ENCODE measurements around the gene TMEM245. TPM values are rescaled to one million over a fixed set of nuclear protein-coding genes. Genes with fewer than 3 reads are reported as not detected.

Gene TMEM245
- total RNA-seq, 1 donor from 2014 or later = 92.1 TPM

DNA sequence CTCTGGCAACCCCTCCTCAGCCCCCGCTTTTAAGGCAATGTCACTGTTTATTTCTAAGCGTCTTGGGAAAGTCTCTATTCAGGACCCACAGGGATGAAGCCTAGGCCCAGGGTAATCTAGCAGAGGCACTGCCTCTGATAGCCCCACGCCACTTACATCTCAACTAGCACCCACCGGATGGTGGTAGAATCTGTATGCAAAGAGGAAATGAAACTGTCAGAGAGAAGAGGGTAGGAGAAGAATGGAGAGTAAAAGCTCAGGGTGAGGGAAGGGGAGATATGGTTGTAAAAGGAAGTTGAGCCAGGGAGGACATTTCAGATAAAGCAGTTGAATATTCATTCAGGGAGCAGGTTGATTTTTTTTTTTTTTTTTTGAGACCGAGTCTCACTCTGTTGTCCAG is 44.3 kb upstream of the TMEM245 start:
- intact Hi-C loops (cut with DNase I) = no loop called here
- ATAC-seq (no peak), DNase-seq (no peak)
- Histone ChIP-seq H3K4me3 (no peak overlapping the region), H3K4me1 (no peaks in the 10 kb centered on the region), H3K36me3 (no peaks in the 10 kb centered on the region), H3K9me3 (no peaks in the 10 kb centered on the region), H3K27me3 (peaks cover 14% of the 10 kb centered on the region), H3K27ac (no peak overlapping the region)
- TF ChIP-seq, protein P1, sequence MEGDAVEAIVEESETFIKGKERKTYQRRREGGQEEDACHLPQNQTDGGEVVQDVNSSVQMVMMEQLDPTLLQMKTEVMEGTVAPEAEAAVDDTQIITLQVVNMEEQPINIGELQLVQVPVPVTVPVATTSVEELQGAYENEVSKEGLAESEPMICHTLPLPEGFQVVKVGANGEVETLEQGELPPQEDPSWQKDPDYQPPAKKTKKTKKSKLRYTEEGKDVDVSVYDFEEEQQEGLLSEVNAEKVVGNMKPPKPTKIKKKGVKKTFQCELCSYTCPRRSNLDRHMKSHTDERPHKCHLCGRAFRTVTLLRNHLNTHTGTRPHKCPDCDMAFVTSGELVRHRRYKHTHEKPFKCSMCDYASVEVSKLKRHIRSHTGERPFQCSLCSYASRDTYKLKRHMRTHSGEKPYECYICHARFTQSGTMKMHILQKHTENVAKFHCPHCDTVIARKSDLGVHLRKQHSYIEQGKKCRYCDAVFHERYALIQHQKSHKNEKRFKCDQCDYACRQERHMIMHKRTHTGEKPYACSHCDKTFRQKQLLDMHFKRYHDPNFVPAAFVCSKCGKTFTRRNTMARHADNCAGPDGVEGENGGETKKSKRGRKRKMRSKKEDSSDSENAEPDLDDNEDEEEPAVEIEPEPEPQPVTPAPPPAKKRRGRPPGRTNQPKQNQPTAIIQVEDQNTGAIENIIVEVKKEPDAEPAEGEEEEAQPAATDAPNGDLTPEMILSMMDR (IDR thresholded peaks at IDR 0.05) = no peak

DNA sequence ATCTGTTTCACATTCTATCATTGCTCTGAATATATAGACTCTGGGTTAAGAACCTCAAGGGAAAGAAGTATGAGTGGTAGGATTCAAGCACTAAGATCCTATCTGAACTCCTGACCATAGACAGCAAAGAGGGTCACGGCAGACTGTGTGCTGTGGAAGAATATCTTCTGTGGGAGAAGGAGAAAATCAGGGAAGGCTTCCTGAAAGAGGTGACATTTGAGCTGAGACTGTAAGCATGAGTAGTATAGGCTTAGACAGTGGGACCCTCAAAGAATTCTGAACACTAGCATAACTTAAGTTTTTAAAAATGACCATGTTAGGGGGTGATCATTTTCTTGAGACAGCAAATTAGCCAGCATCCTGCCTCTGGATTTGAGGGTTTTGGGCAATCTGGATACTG is 43.4 kb upstream of the TMEM245 start:
- H3K4me3 ChIP-seq = no peak overlapping the region
- intact Hi-C loops (cut with DNase I) = no loop called here

DNA sequence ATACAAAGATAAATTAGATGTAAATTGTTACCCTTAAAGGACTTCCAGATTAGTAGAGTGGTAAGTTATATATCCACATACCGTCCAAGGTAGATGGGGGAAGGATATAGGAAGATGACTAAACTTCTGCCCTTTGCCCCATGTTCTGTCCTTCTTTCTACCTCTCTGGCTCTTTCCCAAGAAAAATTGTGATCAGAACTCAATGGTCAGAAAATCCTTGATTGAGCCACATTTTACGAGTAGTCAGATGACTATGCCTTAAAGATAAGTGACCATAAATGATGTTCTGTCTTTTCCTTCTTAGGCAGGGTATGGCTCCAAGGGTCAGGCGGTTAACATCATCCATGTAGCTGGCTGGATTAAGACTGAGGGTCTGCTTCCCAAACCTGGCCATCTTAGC is 42.9 kb upstream of the TMEM245 start:
- Histone ChIP-seq H3K4me1 (no peaks in the 10 kb centered on the region), H3K4me3 (no peak overlapping the region), H3K36me3 (no peaks in the 10 kb centered on the region), H3K9me3 (no peaks in the 10 kb centered on the region), H3K27ac (no peak overlapping the region), H3K27me3 (peaks cover 5% of the 10 kb centered on the region)
- DNase-seq (no peak), ATAC-seq (no peak)
- intact Hi-C loops (cut with DNase I) = no loop called here
- TF ChIP-seq, protein P1 (IDR thresholded peaks at IDR 0.05) = no peak

More for the DNA sequence above, 43.4 kb upstream of the TMEM245 start:
- H3K27me3 ChIP-seq = peaks cover 11% of the 10 kb centered on the region
- DNase-seq (no peak), ATAC-seq (no peak)
- no peaks in the 10 kb centered on the region for H3K36me3 ChIP-seq
- no peak overlapping the region for H3K27ac ChIP-seq
- H3K9me3 ChIP-seq = no peaks in the 10 kb centered on the region
- TF ChIP-seq, protein P1 (IDR thresholded peaks at IDR 0.05) = no peak
- no peaks in the 10 kb centered on the region for H3K4me1 ChIP-seq

DNA sequence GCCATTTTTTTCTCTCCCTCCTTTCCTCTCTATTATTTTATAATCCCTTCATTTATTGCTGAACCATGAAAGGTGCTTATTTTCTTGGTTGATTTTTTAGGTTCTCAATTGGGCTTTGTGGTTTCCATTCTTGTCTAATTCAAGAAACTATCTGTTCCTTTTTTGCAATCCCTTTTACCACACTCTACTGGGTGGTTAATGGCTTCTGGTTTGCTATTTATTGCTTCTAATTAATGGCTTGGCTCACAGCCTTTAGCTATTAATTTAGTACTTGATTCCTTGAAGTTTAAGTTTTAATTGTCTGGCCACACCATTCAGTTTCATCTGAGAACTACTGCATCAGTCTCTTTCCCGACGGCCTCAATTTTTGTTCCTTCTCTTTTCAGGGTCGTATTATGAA is 41.7 kb upstream of the TMEM245 start:
- H3K9me3 ChIP-seq = no peaks in the 10 kb centered on the region
- no peak overlapping the region for H3K4me3 ChIP-seq
- H3K27me3 ChIP-seq = no peaks in the 10 kb centered on the region
- TF ChIP-seq, protein P1 (IDR thresholded peaks at IDR 0.05) = no peak
- ATAC-seq (no peak), DNase-seq (no peak)
- H3K27ac ChIP-seq = no peak overlapping the region
- H3K4me1 ChIP-seq = no peaks in the 10 kb centered on the region
- no peaks in the 10 kb centered on the region for H3K36me3 ChIP-seq
- intact Hi-C loops (cut with DNase I) = no loop called here

DNA sequence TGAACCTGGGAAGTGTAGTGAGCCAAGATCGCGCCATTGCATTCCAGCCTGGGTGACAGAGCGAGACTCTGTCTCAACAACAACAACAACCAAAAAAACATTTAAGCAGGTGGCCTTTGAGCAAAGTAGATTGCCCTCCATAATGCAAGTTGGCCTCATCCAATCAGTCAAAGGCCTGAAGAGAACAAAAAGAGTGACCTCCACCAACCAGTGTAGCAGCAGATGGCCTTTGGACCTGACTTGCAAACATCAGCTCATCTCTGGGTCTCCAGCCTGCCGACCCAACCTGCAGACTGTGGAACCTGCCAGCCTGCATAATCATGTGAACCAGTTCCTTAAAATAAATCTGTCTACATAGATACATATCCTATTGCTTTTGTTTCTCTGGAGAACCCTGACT is 39.8 kb upstream of the TMEM245 start:
- H3K27ac ChIP-seq = no peak overlapping the region
- intact Hi-C loops (cut with DNase I) = no loop called here

More for the DNA sequence above, 39.8 kb upstream of the TMEM245 start:
- no peak for DNase-seq
- no peak overlapping the region for H3K4me3 ChIP-seq
- TF ChIP-seq, protein P1 (IDR thresholded peaks at IDR 0.05) = no peak
- ATAC-seq = no peak
- no peaks in the 10 kb centered on the region for H3K27me3 ChIP-seq
- no peaks in the 10 kb centered on the region for H3K4me1 ChIP-seq
- no peaks in the 10 kb centered on the region for H3K9me3 ChIP-seq
- no peaks in the 10 kb centered on the region for H3K36me3 ChIP-seq

Data from upper lobe of right lung (tissue), 1 donor.